H1 (cell line): ENCODE data around the gene WBP1. TPM values are rescaled to one million over a fixed set of nuclear protein-coding genes. Genes with fewer than 3 reads are reported as not detected.

ENCODE experiments used
- CTCF ChIA-PET: fragments of 300-600 bp; sonication (Branson Sonifier 250); formaldehyde crosslinking; loops from one replicate; lab custom pipeline; 2021; ENCODE audit not compliant: partially characterized antibody; lab: Charles Lee
- POLR2A ChIA-PET: fragments of 300-600 bp; sonication (Branson Sonifier 250); formaldehyde crosslinking; loops from one replicate; lab custom pipeline; 2021; ENCODE audit warnings: inconsistent platforms; ENCODE audit not compliant: partially characterized antibody; lab: Charles Lee
- DNase-seq, 2 experiments: peaks; one replicate each; pipeline versions ENCODE4 v3.0.0 to v3.0.0-alpha.2; 2010 to 2022; ENCODE audit warnings: low spot score in 2 of 2, low read depth in 1 of 2, mixed read lengths in 1 of 2
- FAIRE-seq: peaks from 2 replicates; lab custom pipeline; 2011; peaks lifted over from hg19 to GRCh38; lab: Jason Lieb, UNC
- H2AFZ ChIP-seq: 2 replicates; pipeline ENCODE4 v1.8.1; 2012; ENCODE audit warnings: low read length, inconsistent platforms
- H2AK5ac ChIP-seq: 2 replicates; pipeline ENCODE4 v1.6.1; 2013; ENCODE audit warnings: low read depth, low read length
- H2BK120ac ChIP-seq: replicated peaks from 2 replicates; pipeline ENCODE3; 2013; ENCODE audit warnings: low read depth, low read length, inconsistent platforms
- H2BK12ac ChIP-seq: 2 replicates; pipeline ENCODE4 v1.6.1; 2013; ENCODE audit warnings: low read depth, low read length
- H2BK15ac ChIP-seq: 2 replicates; pipeline ENCODE4 v1.6.1; 2013; ENCODE audit warnings: low read length
- H2BK20ac ChIP-seq: 2 replicates; pipeline ENCODE4 v1.6.1; 2013; ENCODE audit warnings: low read length
- H2BK5ac ChIP-seq: 2 replicates; pipeline ENCODE4 v1.6.1; 2013; ENCODE audit warnings: low read depth, low read length
- H3K14ac ChIP-seq: 2 replicates; pipeline ENCODE4 v1.6.1; 2013; ENCODE audit warnings: inconsistent platforms; ENCODE audit not compliant: insufficient read length
- H3K18ac ChIP-seq: 2 replicates; pipeline ENCODE4 v1.6.1; 2013; ENCODE audit warnings: low read length; ENCODE audit errors: extremely low read depth
- H3K23ac ChIP-seq: 2 replicates; pipeline ENCODE4 v1.6.1; 2013; ENCODE audit warnings: inconsistent platforms; ENCODE audit not compliant: insufficient read length
- H3K23me2 ChIP-seq: 2 replicates; pipeline ENCODE4 v1.6.1; 2013; ENCODE audit warnings: low read depth, low read length
- H3K27ac ChIP-seq: 2 replicates; pipeline ENCODE4 v1.6.1; 2011; ENCODE audit warnings: low read depth, low read length, inconsistent platforms
- H3K27me3 ChIP-seq, 4 experiments: replicated peaks in 1 of 4; 1 replicate in 1 of 4; 2 replicates in 3 of 4; pipeline versions ENCODE4 v1.6.1 to v1.8.1; 2011 to 2013; ENCODE audit warnings: low read length in 3 of 4, mild to moderate bottlenecking in 3 of 4, inconsistent platforms in 2 of 4, mixed read lengths in 2 of 4, moderate library complexity in 1 of 4; ENCODE audit not compliant: control insufficient read depth in 3 of 4, insufficient read depth in 3 of 4; ENCODE audit errors: extremely low read depth in 1 of 4
- H3K36me3 ChIP-seq, 4 experiments: 2 replicates each; pipeline versions ENCODE4 v1.6.1 to v1.8.1; 2011 to 2013; ENCODE audit warnings: mild to moderate bottlenecking in 4 of 4, low read length in 3 of 4, moderate library complexity in 2 of 4, control low read depth in 1 of 4, inconsistent platforms in 1 of 4; ENCODE audit not compliant: insufficient read depth in 4 of 4, control insufficient read depth in 2 of 4
- H3K4ac ChIP-seq: replicated peaks from 2 replicates; pipeline ENCODE3; 2013; ENCODE audit warnings: low read length, low read depth, mixed read lengths, inconsistent platforms; ENCODE audit not compliant: insufficient read length
- H3K4me1 ChIP-seq, 4 experiments: replicated peaks in 1 of 4; 1 replicate in 1 of 4; 2 replicates in 3 of 4; pipeline versions ENCODE4 v1.6.1 to v1.8.1; 2011 to 2013; ENCODE audit warnings: low read length in 3 of 4, inconsistent platforms in 2 of 4, mixed read lengths in 1 of 4; ENCODE audit not compliant: insufficient read depth in 4 of 4, control insufficient read depth in 3 of 4
- H3K4me2 ChIP-seq, 2 experiments: 2 replicates each; pipeline versions ENCODE4 v1.6.1 to v1.8.1; 2011 to 2013; ENCODE audit warnings: low read depth in 2 of 2, low read length in 2 of 2, control low read depth in 1 of 2, inconsistent platforms in 1 of 2, mild to moderate bottlenecking in 1 of 2; ENCODE audit not compliant: insufficient read depth in 1 of 2
- H3K4me3 ChIP-seq, 4 experiments: fragments of 200-600, 300-600 bp in 1 of 4; sonication (generic), shearing (Covaris generic), sonication (Bioruptor Twin) in 1 of 4; 2 replicates each; pipeline versions ENCODE4 v1.5.1 to v1.8.1; 2011 to 2016; ENCODE audit warnings: low read length in 4 of 4, low read depth in 3 of 4, control low read depth in 2 of 4, inconsistent platforms in 2 of 4, mild to moderate bottlenecking in 2 of 4, mixed read lengths in 1 of 4, moderate library complexity in 1 of 4; ENCODE audit not compliant: insufficient read depth in 2 of 4; ENCODE audit errors: extremely low read depth in 1 of 4
- H3K56ac ChIP-seq: replicated peaks from 2 replicates; pipeline ENCODE3; 2013; ENCODE audit warnings: low read depth, mild to moderate bottlenecking, mixed read lengths, low read length, inconsistent platforms; ENCODE audit not compliant: insufficient read length
- H3K79me1 ChIP-seq: 2 replicates; pipeline ENCODE4 v1.6.1; 2013; ENCODE audit warnings: low read depth, low read length, control low read depth
- H3K79me2 ChIP-seq, 2 experiments: 2 replicates each; pipeline versions ENCODE4 v1.6.1 to v1.8.1; 2012 to 2013; ENCODE audit warnings: low read length in 2 of 2, mild to moderate bottlenecking in 2 of 2, inconsistent platforms in 1 of 2; ENCODE audit not compliant: insufficient read depth in 2 of 2, control insufficient read depth in 1 of 2
- H3K9ac ChIP-seq, 4 experiments: replicated peaks in 1 of 4; 1 replicate in 1 of 4; 2 replicates in 3 of 4; pipeline versions ENCODE4 v1.6.1 to v1.8.1; 2011 to 2013; ENCODE audit warnings: low read depth in 3 of 4, low read length in 3 of 4, control low read depth in 2 of 4, mild to moderate bottlenecking in 2 of 4, moderate library complexity in 2 of 4, inconsistent platforms in 1 of 4; ENCODE audit errors: extremely low read depth in 1 of 4
- H3K9me3 ChIP-seq, 2 experiments: 2 replicates each; pipeline versions ENCODE4 v1.6.1 to v1.8.1; 2012 to 2013; ENCODE audit warnings: mild to moderate bottlenecking in 2 of 2, moderate library complexity in 2 of 2, control low read depth in 1 of 2, inconsistent platforms in 1 of 2, low read depth in 1 of 2, low read length in 1 of 2, mixed read lengths in 1 of 2; ENCODE audit not compliant: insufficient read depth in 2 of 2
- H4K20me1 ChIP-seq, 2 experiments: replicated peaks in 1 of 2; 2 replicates each; pipeline versions ENCODE3 to v1.8.1; 2011 to 2013; ENCODE audit warnings: inconsistent platforms in 2 of 2, low read length in 2 of 2, mild to moderate bottlenecking in 1 of 2; ENCODE audit not compliant: insufficient read depth in 2 of 2, control insufficient read depth in 1 of 2
- H4K5ac ChIP-seq: 2 replicates; pipeline ENCODE4 v1.6.1; 2013; ENCODE audit warnings: low read length, low read depth, mixed read lengths, inconsistent platforms; ENCODE audit not compliant: insufficient read length
- H4K8ac ChIP-seq: 2 replicates; pipeline ENCODE4 v1.8.0; 2013; ENCODE audit warnings: mild to moderate bottlenecking, moderate library complexity, low read length, inconsistent platforms; ENCODE audit not compliant: insufficient read depth; ENCODE audit errors: extremely low read depth
- H4K91ac ChIP-seq: replicated peaks from 2 replicates; pipeline ENCODE3; 2013; ENCODE audit warnings: low read length, mixed read lengths, inconsistent platforms; ENCODE audit not compliant: insufficient read length
- FOSL1 ChIP-seq: IDR thresholded peaks from 2 replicates; pipeline ENCODE4 v1.6.1; 2011; ENCODE audit warnings: mild to moderate bottlenecking, low read depth, low read length, moderate library complexity; ENCODE audit not compliant: insufficient read depth
- SAP30 ChIP-seq: fragments of 300-600 bp; sonication (generic); IDR thresholded peaks from 2 replicates; pipeline ENCODE4 v1.7.1; 2012; ENCODE audit warnings: low read length, moderate library complexity, mild to moderate bottlenecking, inconsistent platforms; ENCODE audit not compliant: insufficient read depth, insufficient replicate concordance
- WGBS, 2 experiments: shearing (Covaris generic) in 1 of 2; methylation state at CpG; one replicate each; pipeline versions ENCODE4 v1.1.6 to v1.1.7; 2013 to 2015; ENCODE audit warnings: low lambda C conversion rate in 2 of 2, mixed read lengths in 2 of 2, inconsistent platforms in 1 of 2, low coverage in 1 of 2, missing lambda C conversion rate in 1 of 2; ENCODE audit not compliant: insufficient replicate concordance in 2 of 2, insufficient coverage in 1 of 2, insufficient read length in 1 of 2; ENCODE audit errors: extremely low coverage in 1 of 2, missing lambda C conversion rate in 1 of 2; 5-methylcytosine and 5-hydroxymethylcytosine counted together
- polyA plus RNA-seq, 7 experiments: library from polyadenylated mRNA; depleted of rRNA in 3 of 7; stranded (reverse) in 5 of 7; unstranded in 2 of 7; fragments of >200 nt in 5 of 7; fragments of 200-250 nt in 2 of 7; gene quantifications; 1 replicate in 5 of 7; 2 replicates in 1 of 7; 4 replicates in 1 of 7; pipeline versions ENCODE4 v1.2.1 to v1.2.3, GENCODE V29; 2011 to 2013; ENCODE audit warnings: missing spikeins in 2 of 7, mixed read lengths in 2 of 7
- total RNA-seq: library from RNA; stranded (reverse); fragmentation: NEBNext Ultra II Directional; extraction: Animal tissue kit (Norgen Biotek cat#: 25700); gene quantifications from 2 replicates; pipeline ENCODE4 v1.2.1, GENCODE V29; 2021

The WBP1 gene
- total and polyA plus RNA-seq, 2 of the 8 experiments (the other 6 are each of a cell fraction or from before 2014, with no cell fraction given) = 57.2 to 190 TPM

- ChIA-PET POLR2A (interaction anchor here (0.7 to 3.9 kb wide), 23 partner anchors 8 to 150 kb away, joined by 3 to 66 read pairs (median 5); partner anchors contain the start of genes AUP1, C2orf81, CCDC142 and HTRA2), CTCF (interaction anchor here (0.8 to 3.1 kb wide), 13 partner anchors 8 to 105 kb away, joined by 3 to 16 read pairs (median 4); partner anchors contain the start of genes CCDC142, TTC31 and WBP1)
- no peak overlapping the region for H3K23ac ChIP-seq
- no peak overlapping the region for H2BK120ac ChIP-seq
- WGBS, 2 experiments = 51% methylated on average over 9 of the region's 14 CpGs; no CpG with 5 or more reads in 1 of the 2 experiments
- no peak overlapping the region for H2AFZ ChIP-seq
- peaks cover 6 to 12% of the 10 kb centered on the region in 2 experiments for H4K20me1 ChIP-seq
- no peak overlapping the region for H2BK20ac ChIP-seq
- no peak overlapping the region for H2AK5ac ChIP-seq
- H3K4me3 ChIP-seq = peak overlapping the region; percentile 69 to 90 (median 80)
- FAIRE-seq (no peak), DNase-seq (no peak)
- H2BK15ac ChIP-seq = no peak overlapping the region; the same call in 1 of the 2 replicates
- H3K18ac ChIP-seq = peak overlapping the region; percentile 68
- H3K27me3 ChIP-seq = no peaks in the 10 kb centered on the region; a peak in 2 of 7 replicates
- H2BK5ac ChIP-seq = no peak overlapping the region
- H3K14ac ChIP-seq = no peak overlapping the region
- H4K91ac ChIP-seq = no peak overlapping the region
- peak overlapping the region; percentile 1 to 77 (median 74); a peak in 6 of 7 replicates for H3K9ac ChIP-seq
- peaks cover 4 to 24% (median 17%) of the 10 kb centered on the region in 4 experiments; a peak in 6 of 7 replicates for H3K4me1 ChIP-seq
- peak overlapping the region; percentile 62; the same call in 1 of the 2 replicates for H2BK12ac ChIP-seq
- H3K4ac ChIP-seq = no peak overlapping the region
- peak overlapping the region; percentile 68 to 92 for H3K4me2 ChIP-seq
- peak overlapping the region; percentile 87 for H3K27ac ChIP-seq
- H3K79me2 ChIP-seq = peaks cover 4 to 42% of the 10 kb centered on the region in 2 experiments; a peak in 2 of 4 replicates
- H3K23me2 ChIP-seq = peaks cover 6% of the 10 kb centered on the region; the same call in 1 of the 2 replicates
- TF ChIP-seq FOSL1 (no peak), SAP30 (peak; percentile 77)
- H3K79me1 ChIP-seq = peaks cover 19% of the 10 kb centered on the region
- H3K56ac ChIP-seq = peak overlapping the region; percentile 13
- H4K8ac ChIP-seq = peak overlapping the region; percentile 54; the same call in 1 of the 2 replicates
- peak overlapping the region; percentile 80 for H4K5ac ChIP-seq
- H3K36me3 ChIP-seq = peaks cover 0 to 5% (median under 1%) of the 10 kb centered on the region in 4 experiments; a peak in 1 of 8 replicates
- H3K9me3 ChIP-seq = no peaks in the 10 kb centered on the region
Measured at GRCh38 chr2:74439803-74440377, 18.3 kb upstream of the WBP1 start.
